ENCODE measurements around the gene KIF25. TPM values are rescaled to one million over a fixed set of nuclear protein-coding genes. Genes with fewer than 3 reads are reported as not detected.

The KIF25 gene
- total RNA-seq, 3 donors from 2014 or later = 0.66 TPM; not detected in 2

- Histone ChIP-seq H3K4me3 (peak overlapping the region; percentile 14 to 70 (median 48)), H3K27ac (peak overlapping the region; percentile 60 to 88)
- DNase-seq (ENCODE audit: low spot score in 2 of 2) = no peak
These were observed 38.4 kb downstream of the KIF25 start for GRCh38 chr6:168035661-168036545.

GRCh38 chr6:168037242-168037641 lies 39.8 kb downstream of the KIF25 start:
- Histone ChIP-seq H3K27me3 (no peaks in the 10 kb centered on the region), H3K9me3 (peaks cover 16 to 34% of the 10 kb centered on the region in 2 donors), H3K4me3 (peak overlapping the region in 1 of 3 donors; percentile 28), H3K36me3 (no peaks in the 10 kb centered on the region), H3K4me1 (no peaks in the 10 kb centered on the region), H3K27ac (peak overlapping the region; percentile 36 to 88)
- TF ChIP-seq POLR2AphosphoS5 (IDR thresholded peaks at IDR 0.05) (peak in 1 of 3 donors; percentile 29), POLR2A (IDR thresholded peaks at IDR 0.05) (no peak), CTCF (IDR thresholded peaks at IDR 0.05) (no peak)
- peak in 1 of 2 donors; percentile 54 for DNase-seq (ENCODE audit: low spot score in 2 of 2)
- intact Hi-C loops (cut with DNase I; ENCODE audit: low total_unique reads) = no loop called here

More at GRCh38 chr6:168035661-168036545, 38.4 kb downstream of the KIF25 start:
- no peaks in the 10 kb centered on the region for H3K4me1 ChIP-seq
- H3K27me3 ChIP-seq = no peaks in the 10 kb centered on the region
- H3K36me3 ChIP-seq = no peaks in the 10 kb centered on the region
- intact Hi-C loops (cut with DNase I; ENCODE audit: low total_unique reads) = no loop called here
- no peak for TF ChIP-seq POLR2A (IDR thresholded peaks at IDR 0.05)
- no peak for TF ChIP-seq CTCF (IDR thresholded peaks at IDR 0.05)
- TF ChIP-seq POLR2AphosphoS5 (IDR thresholded peaks at IDR 0.05) = no peak
- H3K9me3 ChIP-seq = peaks cover 13 to 23% of the 10 kb centered on the region in 2 donors

GRCh38 chr6:168037856-168038255 lies 40.4 kb downstream of the KIF25 start:
- DNase-seq (ENCODE audit: low spot score in 2 of 2) = no peak
- H3K27ac ChIP-seq = peak overlapping the region; percentile 36 to 53
- intact Hi-C loops (cut with DNase I; ENCODE audit: low total_unique reads) = no loop called here
- H3K4me1 ChIP-seq = no peaks in the 10 kb centered on the region
- H3K27me3 ChIP-seq = no peaks in the 10 kb centered on the region
- TF ChIP-seq POLR2A (IDR thresholded peaks at IDR 0.05) (no peak), CTCF (IDR thresholded peaks at IDR 0.05) (no peak), POLR2AphosphoS5 (IDR thresholded peaks at IDR 0.05) (no peak)
- no peak overlapping the region for H3K4me3 ChIP-seq
- peaks cover 19 to 34% of the 10 kb centered on the region in 2 donors for H3K9me3 ChIP-seq
- no peaks in the 10 kb centered on the region for H3K36me3 ChIP-seq

GRCh38 chr6:168038576-168039140 lies 41.2 kb downstream of the KIF25 start:
- no peak overlapping the region for H3K4me3 ChIP-seq
- intact Hi-C loops (cut with DNase I; ENCODE audit: low total_unique reads) = no loop called here
- no peak overlapping the region for H3K27ac ChIP-seq
- H3K27me3 ChIP-seq = no peaks in the 10 kb centered on the region
- no peaks in the 10 kb centered on the region for H3K4me1 ChIP-seq
- H3K36me3 ChIP-seq = no peaks in the 10 kb centered on the region
- H3K9me3 ChIP-seq = peaks cover 19 to 34% of the 10 kb centered on the region in 2 donors
- TF ChIP-seq POLR2AphosphoS5 (IDR thresholded peaks at IDR 0.05) (no peak), CTCF (IDR thresholded peaks at IDR 0.05) (no peak)
- no peak for DNase-seq (ENCODE audit: low spot score in 2 of 2)

- Histone ChIP-seq H3K27ac (no peak overlapping the region), H3K36me3 (no peaks in the 10 kb centered on the region), H3K9me3 (peaks cover 19 to 34% of the 10 kb centered on the region in 2 donors), H3K27me3 (no peaks in the 10 kb centered on the region), H3K4me1 (no peaks in the 10 kb centered on the region), H3K4me3 (no peak overlapping the region)
- TF ChIP-seq POLR2A (IDR thresholded peaks at IDR 0.05) = no peak
- no peak for TF ChIP-seq POLR2AphosphoS5 (IDR thresholded peaks at IDR 0.05)
- TF ChIP-seq CTCF (IDR thresholded peaks at IDR 0.05) = no peak
- intact Hi-C loops (cut with DNase I; ENCODE audit: low total_unique reads) = no loop called here
- DNase-seq (ENCODE audit: low spot score in 2 of 2) = no peak
These were observed 41.8 kb downstream of the KIF25 start for GRCh38 chr6:168039301-168039700.

Data from breast epithelium (tissue), 4 donors.